ENCODE data around the gene GRIK2. TPM values are rescaled to one million over a fixed set of nuclear protein-coding genes. Genes with fewer than 3 reads are reported as not detected.
A peak's percentile ranks its signal among the peaks of the same experiment; 100 is the strongest.

Gene GRIK2
- total RNA-seq, 1 donor from 2014 or later: not detected

GRCh38 chr6:101779051-101779844 is 385.7 kb downstream of the GRIK2 start:
- DNase-seq (ENCODE audit: low read depth in 2 of 2): no peak

GRCh38 chr6:101783287-101783686 is 389.8 kb downstream of the GRIK2 start:
- no peak for DNase-seq (ENCODE audit: low read depth in 2 of 2)

GRCh38 chr6:101784094-101784493 is 390.6 kb downstream of the GRIK2 start:
- DNase-seq (ENCODE audit: low read depth in 2 of 2): no peak

GRCh38 chr6:101799531-101799930 is 406.0 kb downstream of the GRIK2 start:
- DNase-seq (ENCODE audit: low read depth in 2 of 2): no peak

- no peak for DNase-seq (ENCODE audit: low read depth in 2 of 2)
Measured at GRCh38 chr6:101800598-101800997, 407.1 kb downstream of the GRIK2 start.

GRCh38 chr6:101803136-101803535 is 409.6 kb downstream of the GRIK2 start:
- DNase-seq (ENCODE audit: low read depth in 2 of 2): no peak

- DNase-seq (ENCODE audit: low read depth in 2 of 2): peak in 1 of 2 donors; percentile 53
Measured at GRCh38 chr6:101806241-101806640, 412.7 kb downstream of the GRIK2 start.

GRCh38 chr6:101811108-101811507 is 417.6 kb downstream of the GRIK2 start:
- DNase-seq (ENCODE audit: low read depth in 2 of 2): no peak

GRCh38 chr6:101816716-101817115 is 423.2 kb downstream of the GRIK2 start:
- DNase-seq (ENCODE audit: low read depth in 2 of 2): no peak

GRCh38 chr6:101818051-101818450 is 424.5 kb downstream of the GRIK2 start:
- DNase-seq (ENCODE audit: low read depth in 2 of 2): no peak

GRCh38 chr6:101824551-101825345 is 431.2 kb downstream of the GRIK2 start:
- DNase-seq (ENCODE audit: low read depth in 2 of 2): no peak

GRCh38 chr6:101826269-101826668 is 432.8 kb downstream of the GRIK2 start:
- DNase-seq (ENCODE audit: low read depth in 2 of 2): no peak

GRCh38 chr6:101826678-101827077 is 433.2 kb downstream of the GRIK2 start:
- no peak for DNase-seq (ENCODE audit: low read depth in 2 of 2)

- no peak for DNase-seq (ENCODE audit: low read depth in 2 of 2)
Measured at GRCh38 chr6:101830501-101831031, 437.1 kb downstream of the GRIK2 start.

- no peak for DNase-seq (ENCODE audit: low read depth in 2 of 2)
Measured at GRCh38 chr6:101832371-101832770, 438.9 kb downstream of the GRIK2 start.

- no peak for DNase-seq (ENCODE audit: low read depth in 2 of 2)
Measured at GRCh38 chr6:101840100-101840499, 446.6 kb downstream of the GRIK2 start.

- DNase-seq (ENCODE audit: low read depth in 2 of 2): no peak
Measured at GRCh38 chr6:101845172-101845571, 451.7 kb downstream of the GRIK2 start.

GRCh38 chr6:101845621-101846020 is 452.1 kb downstream of the GRIK2 start:
- DNase-seq (ENCODE audit: low read depth in 2 of 2): no peak

- no peak for DNase-seq (ENCODE audit: low read depth in 2 of 2)
Measured at GRCh38 chr6:101847690-101848089, 454.2 kb downstream of the GRIK2 start.

- no peak for DNase-seq (ENCODE audit: low read depth in 2 of 2)
Measured at GRCh38 chr6:101851911-101852310, 458.4 kb downstream of the GRIK2 start.

GRCh38 chr6:101853231-101854085 is 459.9 kb downstream of the GRIK2 start:
- no peak for DNase-seq (ENCODE audit: low read depth in 2 of 2)

GRCh38 chr6:101876431-101876830 is 482.9 kb downstream of the GRIK2 start:
- no peak for DNase-seq (ENCODE audit: low read depth in 2 of 2)
